B cell (primary cell): ENCODE data around the gene LIN52. TPM values are rescaled to one million over a fixed set of nuclear protein-coding genes. Genes with fewer than 3 reads are reported as not detected.

Experiments
- ATAC-seq: fragments of 200-7000 bp; cut with Tn5 transposase; one replicate; pipeline ENCODE4 v1.10.0; 2021; ENCODE audit warnings: low read depth, mild to moderate bottlenecking, moderate number of reproducible peaks, moderate library complexity
- CTCF ChIA-PET: fragments of 350-600 bp; sonication (Branson Sonifier 250); formaldehyde crosslinking; loops from one replicate; lab custom pipeline; 2021; ENCODE audit warnings: antibody characterized with exemption, inconsistent platforms; lab: Charles Lee
- POLR2A ChIA-PET: fragments of 350-600 bp; sonication (Branson Sonifier 250); formaldehyde crosslinking; loops from one replicate; lab custom pipeline; 2021; ENCODE audit warnings: antibody characterized with exemption; lab: Charles Lee
- DNase-seq: peaks from one replicate; pipeline ENCODE4 v3.0.0; 2013
- H2AFZ ChIP-seq: 2 replicates; pipeline ENCODE4 v1.6.1; 2012; ENCODE audit warnings: mild to moderate bottlenecking, low read depth, low read length; ENCODE audit not compliant: insufficient read depth, poor library complexity, severe bottlenecking
- H3K27ac ChIP-seq, 2 donors: 1 replicate in 1 of 2; 2 replicates in 1 of 2; pipeline ENCODE4 v1.5.1; 2012 to 2013; ENCODE audit warnings: low read length in 2 of 2, mild to moderate bottlenecking in 2 of 2, moderate library complexity in 1 of 2
- H3K27me3 ChIP-seq, 4 experiments: fragments of 200-600 bp in 1 of 4; sonication (generic) in 1 of 4; replicated peaks in 1 of 4; 1 replicate in 2 of 4; 2 replicates in 2 of 4; pipeline versions ENCODE4 v1.6.1 to v1.7.0; 2013 to 2016; ENCODE audit warnings: low read length in 3 of 4, mild to moderate bottlenecking in 2 of 4, mixed read lengths in 1 of 4, moderate library complexity in 1 of 4; ENCODE audit not compliant: insufficient read depth in 4 of 4, control insufficient read depth in 3 of 4; ENCODE audit errors: control extremely low read depth in 1 of 4
- H3K36me3 ChIP-seq, 2 experiments: replicated peaks in 1 of 2; 1 replicate in 1 of 2; 2 replicates in 1 of 2; pipeline versions ENCODE4 v1.6.1 to v1.7.1; 2013; ENCODE audit warnings: low read length in 1 of 2; ENCODE audit not compliant: insufficient read depth in 2 of 2, control insufficient read depth in 1 of 2; ENCODE audit errors: control extremely low read depth in 1 of 2, extremely low read depth in 1 of 2
- H3K4me1 ChIP-seq, 2 donors: fragments of 200-600 bp in 1 of 2; sonication (generic) in 1 of 2; 1 replicate in 1 of 2; 2 replicates in 1 of 2; pipeline versions ENCODE4 v1.5.1 to v1.6.1; 2013 to 2017; ENCODE audit warnings: low read length in 2 of 2; ENCODE audit not compliant: control insufficient read depth in 2 of 2, insufficient read depth in 2 of 2
- H3K4me2 ChIP-seq: replicated peaks from 2 replicates; pipeline ENCODE3; 2012; ENCODE audit warnings: mild to moderate bottlenecking, low read depth, low read length; ENCODE audit not compliant: poor library complexity, severe bottlenecking
- H3K4me3 ChIP-seq, 5 experiments: fragments of 200-600 bp in 1 of 5; sonication (generic) in 1 of 5; 1 replicate in 3 of 5; 2 replicates in 2 of 5; pipeline versions ENCODE4 v1.5.1 to v1.7.0; 2011 to 2016; ENCODE audit warnings: low read length in 4 of 5, mild to moderate bottlenecking in 4 of 5, low read depth in 2 of 5, control low read depth in 1 of 5, moderate library complexity in 1 of 5; ENCODE audit not compliant: insufficient read depth in 1 of 5; ENCODE audit errors: control extremely low read depth in 1 of 5, extremely low read depth in 1 of 5
- H3K79me2 ChIP-seq: fragments of 200-600 bp; sonication (generic); one replicate; pipeline ENCODE4 v1.6.0; 2016; ENCODE audit warnings: low read length; ENCODE audit not compliant: control insufficient read depth, insufficient read depth
- H3K9ac ChIP-seq: fragments of 200-600 bp; sonication (generic); 2 replicates; pipeline ENCODE4 v1.6.1; 2017; ENCODE audit warnings: mild to moderate bottlenecking, low read length, moderate library complexity
- H3K9me3 ChIP-seq, 3 donors: one replicate each; pipeline versions ENCODE4 v1.6.1 to v1.7.1; 2013; ENCODE audit warnings: low read length in 2 of 3; ENCODE audit not compliant: control insufficient read depth in 2 of 3, insufficient read depth in 1 of 3; ENCODE audit errors: control extremely low read depth in 1 of 3
- H4K20me1 ChIP-seq: 2 replicates; pipeline ENCODE4 v1.6.0; 2012; ENCODE audit warnings: mild to moderate bottlenecking, low read length; ENCODE audit not compliant: insufficient read depth, control insufficient read depth, poor library complexity, severe bottlenecking
- H3K27ac Mint-ChIP-seq: one replicate; pipeline ENCODE4 v1.8.0; 2021; ENCODE audit warnings: mixed read lengths
- H3K27me3 Mint-ChIP-seq: one replicate; pipeline ENCODE4 v1.8.0; 2021; ENCODE audit warnings: mixed read lengths
- H3K4me1 Mint-ChIP-seq: one replicate; pipeline ENCODE4 v1.8.0; 2021; ENCODE audit warnings: mixed read lengths
- H3K4me3 Mint-ChIP-seq: one replicate; pipeline ENCODE4 v1.8.0; 2021; ENCODE audit warnings: mixed read lengths
- H3K9me3 Mint-ChIP-seq: one replicate; pipeline ENCODE4 v1.8.0; 2022; ENCODE audit warnings: mixed read lengths; ENCODE audit not compliant: insufficient read depth
- CTCF ChIP-seq: fragments of 200-600 bp; IDR thresholded peaks from one replicate; pipeline ENCODE4 v1.8.0; 2022; ENCODE audit warnings: antibody characterized with exemption, mild to moderate bottlenecking
- EZH2 ChIP-seq: IDR thresholded peaks from 2 replicates; pipeline ENCODE4 v1.6.1; 2012; ENCODE audit warnings: borderline replicate concordance, low read depth, mild to moderate bottlenecking, moderate library complexity, low read length; ENCODE audit not compliant: insufficient read depth, poor library complexity, severe bottlenecking
- WGBS: methylation state at CpG from one replicate; pipeline ENCODE4 v1.1.5; 2013; ENCODE audit warnings: missing lambda C conversion rate; ENCODE audit not compliant: insufficient coverage; 5-methylcytosine and 5-hydroxymethylcytosine counted together
- intact Hi-C: fragments of 100-400 bp; cut with micrococcal nuclease; formaldehyde crosslinking; loops from one replicate; pipeline ENCODE4 v1.10.0; 2022
- polyA plus RNA-seq: library from polyadenylated mRNA; depleted of rRNA; stranded (reverse); fragments of >200 nt; gene quantifications from 2 replicates; pipeline ENCODE4 v1.2.3, GENCODE V29; 2012
- total RNA-seq, 2 donors: library from RNA; stranded (reverse); fragments of 120-200 nt in 1 of 2; gene quantifications; 1 replicate in 1 of 2; 2 replicates in 1 of 2; pipeline versions ENCODE4 v1.2.3 to v1.2.4, GENCODE V29; 2013 to 2022

Gene LIN52
- total and polyA plus RNA-seq, 2 donors (not counting 1 experiment from before 2014, with no cell fraction given): 3.9 to 13.1 TPM

DNA sequence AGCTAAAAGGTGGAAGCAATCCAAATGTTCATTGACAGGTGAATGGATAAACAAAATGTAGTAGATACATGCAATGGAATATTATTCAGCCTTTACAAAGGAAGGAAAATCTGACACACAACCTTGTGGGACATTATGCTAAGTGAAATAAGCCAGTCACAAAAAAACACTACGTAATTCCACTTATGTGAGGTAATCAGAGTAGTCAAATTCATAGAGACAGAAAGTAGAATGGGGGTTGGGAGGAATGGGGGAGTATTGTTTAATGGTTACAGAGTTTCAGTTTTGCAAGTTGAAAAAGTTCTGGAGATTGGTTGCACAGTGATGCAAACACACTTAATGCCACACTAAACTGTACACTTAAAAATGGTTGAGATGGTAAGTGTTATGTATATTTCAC, 62.8 kb downstream of the LIN52 start:
- Histone ChIP-seq H4K20me1 (no peaks in the 10 kb centered on the region), H2AFZ (no peak overlapping the region), H3K79me2 (no peaks in the 10 kb centered on the region), H3K4me3 (no peak overlapping the region), H3K4me1 (no peaks in the 10 kb centered on the region), H3K4me2 (no peak overlapping the region), H3K9ac (no peak overlapping the region), H3K27ac (no peak overlapping the region), H3K36me3 (no peaks in the 10 kb centered on the region), H3K9me3 (no peaks in the 10 kb centered on the region), H3K27me3 (no peaks in the 10 kb centered on the region)
- ATAC-seq: no peak
- ChIA-PET CTCF (no interaction called here), POLR2A (no interaction called here)
- TF ChIP-seq EZH2 (no peak), CTCF (no peak)
- DNase-seq: no peak
- Mint-ChIP-seq H3K9me3 (no peaks in the 10 kb centered on the region), H3K4me3 (no peak overlapping the region), H3K27ac (no peak overlapping the region), H3K27me3 (no peaks in the 10 kb centered on the region), H3K4me1 (no peaks in the 10 kb centered on the region)
- WGBS: no CpG with 5 or more reads among the region's 1 CpG
- intact Hi-C loops: no loop called here

DNA sequence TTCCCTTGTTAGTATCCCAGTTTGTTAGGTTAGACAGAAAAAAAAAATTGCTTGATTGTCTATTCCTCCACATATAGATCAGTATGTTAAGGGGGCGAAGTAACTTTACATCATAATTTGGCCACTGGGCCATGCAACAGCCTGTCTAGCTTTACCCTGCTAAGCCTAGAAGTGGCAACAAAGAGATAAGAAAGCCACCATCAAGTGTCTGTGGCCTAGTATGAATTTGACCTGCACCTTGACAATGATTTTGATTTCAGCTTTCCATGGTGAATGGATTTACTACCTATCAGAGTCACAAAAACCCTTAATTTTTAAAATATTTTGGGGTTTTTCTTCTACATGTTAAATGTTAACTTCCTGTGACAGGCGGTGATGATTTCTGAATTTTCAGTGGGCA, 63.9 kb downstream of the LIN52 start:
- Mint-ChIP-seq H3K27ac (no peak overlapping the region), H3K4me3 (no peak overlapping the region), H3K4me1 (no peaks in the 10 kb centered on the region), H3K9me3 (no peaks in the 10 kb centered on the region), H3K27me3 (no peaks in the 10 kb centered on the region)
- CTCF ChIA-PET: interaction anchor here (1.4 kb wide), 1 partner anchor 8 kb away, joined by 4 read pairs; no protein-coding TSS in a partner anchor
- Histone ChIP-seq H3K27ac (no peak overlapping the region), H2AFZ (no peak overlapping the region), H3K36me3 (no peaks in the 10 kb centered on the region), H3K4me2 (no peak overlapping the region), H3K4me1 (no peaks in the 10 kb centered on the region), H3K9me3 (no peaks in the 10 kb centered on the region), H3K27me3 (no peaks in the 10 kb centered on the region), H4K20me1 (no peaks in the 10 kb centered on the region), H3K9ac (no peak overlapping the region), H3K4me3 (no peak overlapping the region), H3K79me2 (no peaks in the 10 kb centered on the region)
- WGBS: no CpG with 5 or more reads among the region's 2 CpGs
- POLR2A ChIA-PET: no interaction called here
- intact Hi-C loops: no loop called here
- TF ChIP-seq EZH2 (no peak), CTCF (no peak)
- ATAC-seq (no peak), DNase-seq (no peak)
